T-helper 9 cell (primary cell): ENCODE measurements around the gene GSK3A.
A peak's percentile ranks its signal among the peaks of the same experiment; 100 is the strongest.

Experiments
- DNase-seq: peaks from one replicate; pipeline ENCODE4 v3.0.0-alpha.2; 2020

Gene GSK3A

GRCh38 chr19:42280815-42281145 lies 38.4 kb upstream of the GSK3A start:
- DNase-seq, result no peak

- DNase-seq, result peak; percentile 81
Observed at GRCh38 chr19:42279902-42280814, 37.8 kb upstream of the GSK3A start.

- no peak for DNase-seq
Observed at GRCh38 chr19:42279155-42279901, 36.9 kb upstream of the GSK3A start.

GRCh38 chr19:42278452-42279154 lies 36.2 kb upstream of the GSK3A start:
- no peak for DNase-seq

- no peak for DNase-seq
Observed at GRCh38 chr19:42277821-42278451, 35.5 kb upstream of the GSK3A start.

GRCh38 chr19:42276821-42277220 lies 34.4 kb upstream of the GSK3A start:
- DNase-seq, result no peak

GRCh38 chr19:42276284-42276683 lies 33.9 kb upstream of the GSK3A start:
- DNase-seq, result no peak

GRCh38 chr19:42275517-42275916 lies 33.1 kb upstream of the GSK3A start:
- no peak for DNase-seq

- no peak for DNase-seq
Observed at GRCh38 chr19:42275103-42275502, 32.7 kb upstream of the GSK3A start.

GRCh38 chr19:42274065-42274682 lies 31.8 kb upstream of the GSK3A start:
- no peak for DNase-seq

GRCh38 chr19:42273407-42274064 lies 31.1 kb upstream of the GSK3A start:
- DNase-seq, result no peak

GRCh38 chr19:42272989-42273406 lies 30.6 kb upstream of the GSK3A start:
- DNase-seq, result no peak

- DNase-seq, result no peak
Observed at GRCh38 chr19:42272535-42272897, 30.1 kb upstream of the GSK3A start.

GRCh38 chr19:42271861-42272534 lies 29.6 kb upstream of the GSK3A start:
- DNase-seq, result no peak

- no peak for DNase-seq
Observed at GRCh38 chr19:42271045-42271419, 28.6 kb upstream of the GSK3A start.

- DNase-seq, result peak; percentile 61
Observed at GRCh38 chr19:42270346-42271044, 28.1 kb upstream of the GSK3A start.

- no peak for DNase-seq
Observed at GRCh38 chr19:42269478-42270345, 27.3 kb upstream of the GSK3A start.

- DNase-seq, result peak; percentile 98
Observed at GRCh38 chr19:42268704-42269477, 26.5 kb upstream of the GSK3A start, which contains the start of gene CIC. Gene CIC, plus strand, starts transcription at chr19:42269252. Its CDS starts 2,532 bp downstream, at chr19:42271784.
